Cardiac fibroblast (primary cell): ENCODE data around the gene ADAMTS17.

Experiments used
- DNase-seq, 2 donors: peaks; one replicate each; pipeline versions ENCODE4 v3.0.0 to v3.0.0-alpha.2; 2010; ENCODE audit warnings: low read depth in 2 of 2
- H3K4me3 ChIP-seq, 2 donors: replicated peaks in 1 of 2; 1 replicate in 1 of 2; 2 replicates in 1 of 2; pipeline ENCODE4 v1.5.1; 2011; ENCODE audit warnings: low read depth in 2 of 2, low read length in 2 of 2, mild to moderate bottlenecking in 2 of 2, moderate library complexity in 1 of 2
- TF ChIP-seq, protein P1 (sequence below): IDR thresholded peaks from one replicate; pipeline ENCODE4 v1.5.1; 2011; ENCODE audit warnings: low read depth, mild to moderate bottlenecking, low read length, inconsistent platforms

Gene ADAMTS17

DNA sequence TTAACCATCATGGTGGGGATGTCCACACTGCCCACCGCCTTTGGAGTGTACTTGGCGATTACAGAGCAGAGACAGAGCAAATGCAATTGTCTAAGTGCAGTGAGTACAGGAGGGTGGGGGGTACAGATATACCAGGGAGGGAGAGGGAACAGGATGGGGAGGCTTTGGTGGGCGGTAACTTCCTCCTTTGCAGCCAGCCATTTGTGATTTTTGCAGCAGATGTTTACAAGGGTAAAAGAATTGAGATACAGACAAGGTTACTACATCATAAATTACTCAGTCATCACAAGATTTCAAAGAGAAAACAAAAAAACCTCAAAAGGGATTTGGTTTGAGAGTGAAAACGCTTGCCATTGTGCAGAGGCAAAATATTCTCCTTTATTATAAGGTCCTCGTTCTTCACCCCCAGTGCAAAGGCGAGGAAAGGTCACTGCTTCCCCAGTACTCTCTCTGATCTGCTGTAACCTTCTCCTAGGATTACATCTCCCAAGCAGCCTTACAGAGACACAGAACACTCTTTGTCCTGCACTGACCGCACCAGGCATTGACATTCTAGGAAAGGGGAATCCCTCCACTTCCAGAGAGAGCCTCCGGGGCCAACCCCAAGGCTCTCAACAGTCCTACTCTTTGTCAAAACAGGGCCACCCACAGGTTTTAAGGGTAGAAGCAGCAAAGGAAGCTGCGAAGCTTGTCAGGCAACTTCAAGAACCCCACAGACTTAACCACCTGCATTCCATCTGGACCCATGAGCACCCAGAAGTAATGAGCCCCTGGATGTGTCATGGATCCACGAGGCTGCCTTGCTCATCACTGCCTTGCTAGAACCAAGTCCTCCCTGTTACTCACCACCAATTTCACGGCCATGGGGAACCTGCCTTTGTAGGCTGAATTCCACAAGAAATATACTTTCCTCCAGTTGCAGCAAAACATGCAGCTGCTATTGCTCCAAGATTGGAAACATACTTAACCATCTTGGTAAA is 117.3 kb downstream of the ADAMTS17 start:
- TF ChIP-seq, protein P1, sequence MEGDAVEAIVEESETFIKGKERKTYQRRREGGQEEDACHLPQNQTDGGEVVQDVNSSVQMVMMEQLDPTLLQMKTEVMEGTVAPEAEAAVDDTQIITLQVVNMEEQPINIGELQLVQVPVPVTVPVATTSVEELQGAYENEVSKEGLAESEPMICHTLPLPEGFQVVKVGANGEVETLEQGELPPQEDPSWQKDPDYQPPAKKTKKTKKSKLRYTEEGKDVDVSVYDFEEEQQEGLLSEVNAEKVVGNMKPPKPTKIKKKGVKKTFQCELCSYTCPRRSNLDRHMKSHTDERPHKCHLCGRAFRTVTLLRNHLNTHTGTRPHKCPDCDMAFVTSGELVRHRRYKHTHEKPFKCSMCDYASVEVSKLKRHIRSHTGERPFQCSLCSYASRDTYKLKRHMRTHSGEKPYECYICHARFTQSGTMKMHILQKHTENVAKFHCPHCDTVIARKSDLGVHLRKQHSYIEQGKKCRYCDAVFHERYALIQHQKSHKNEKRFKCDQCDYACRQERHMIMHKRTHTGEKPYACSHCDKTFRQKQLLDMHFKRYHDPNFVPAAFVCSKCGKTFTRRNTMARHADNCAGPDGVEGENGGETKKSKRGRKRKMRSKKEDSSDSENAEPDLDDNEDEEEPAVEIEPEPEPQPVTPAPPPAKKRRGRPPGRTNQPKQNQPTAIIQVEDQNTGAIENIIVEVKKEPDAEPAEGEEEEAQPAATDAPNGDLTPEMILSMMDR: no peak
- no peak for DNase-seq
- no peak overlapping the region for H3K4me3 ChIP-seq

- TF ChIP-seq, protein P1: no peak
- DNase-seq: no peak
Measured at GRCh38 chr15:100222349-100222715, 119.4 kb downstream of the ADAMTS17 start.

GRCh38 chr15:100221471-100222348 is 120.1 kb downstream of the ADAMTS17 start:
- DNase-seq: peak in 1 of 2 donors; percentile 24
- TF ChIP-seq, protein P1: no peak
- no peak overlapping the region for H3K4me3 ChIP-seq

More at GRCh38 chr15:100222349-100222715, 119.4 kb downstream of the ADAMTS17 start:
- H3K4me3 ChIP-seq: no peak overlapping the region

GRCh38 chr15:100220058-100220768 is 121.6 kb downstream of the ADAMTS17 start:
- DNase-seq: no peak
- H3K4me3 ChIP-seq: no peak overlapping the region
- TF ChIP-seq, protein P1: no peak

- DNase-seq: no peak
- TF ChIP-seq, protein P1: no peak
- no peak overlapping the region for H3K4me3 ChIP-seq
Measured at GRCh38 chr15:100218434-100218833, 123.3 kb downstream of the ADAMTS17 start.

DNA sequence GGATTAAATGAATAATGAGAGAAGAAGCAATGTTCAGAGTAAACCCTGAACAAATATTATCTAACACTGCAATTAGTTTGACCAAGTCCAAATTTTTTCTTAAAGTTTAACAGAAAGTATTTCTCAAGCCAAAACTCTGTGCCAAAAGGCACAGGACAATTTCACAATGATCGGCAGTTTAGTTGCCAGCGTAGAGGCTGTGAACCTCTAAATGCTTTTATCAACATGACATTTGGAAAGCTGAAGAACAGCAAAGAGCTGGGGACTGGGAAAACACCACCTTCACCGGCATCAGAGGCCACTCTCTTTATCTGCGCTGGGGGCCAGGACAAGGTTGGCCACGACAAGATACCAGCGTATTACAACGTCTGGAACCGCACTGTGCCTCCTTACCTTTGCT is 125.6 kb downstream of the ADAMTS17 start:
- TF ChIP-seq, protein P1: no peak
- no peak overlapping the region for H3K4me3 ChIP-seq
- DNase-seq: peak in 1 of 2 donors; percentile 59
